SK-N-SH (cell line): ENCODE results near the gene IRAK3. TPM values are rescaled to one million over a fixed set of nuclear protein-coding genes. Genes with fewer than 3 reads are reported as not detected.

Experiments
- CTCF ChIA-PET: fragments of 300-600, 350-600 bp; formaldehyde crosslinking; extraction: SDS; loops from one replicate; lab custom pipeline; 2021; lab: Yijun Ruan, JAX
- POLR2A ChIA-PET: fragments of 350-600 bp; sonication (Branson Sonifier 250); formaldehyde crosslinking; extraction: SDS; loops from one replicate; lab custom pipeline; 2020; ENCODE audit warnings: antibody characterized with exemption, inconsistent platforms; lab: Yijun Ruan, JAX
- DNase-seq: peaks from one replicate; pipeline ENCODE4 v3.0.0; 2012
- H2AFZ ChIP-seq: fragments of 200-600 bp; sonication (generic); 2 replicates; pipeline ENCODE4 v1.8.1; 2016; ENCODE audit warnings: antibody characterized with exemption, mild to moderate bottlenecking, low read depth
- H3F3A ChIP-seq: fragments of 200-600 bp; sonication (generic); replicated peaks from 2 replicates; pipeline ENCODE3; 2016; ENCODE audit warnings: antibody characterized with exemption, mild to moderate bottlenecking; ENCODE audit not compliant: insufficient read depth
- H3K27ac ChIP-seq, 2 experiments: fragments of 200-500 bp in 1 of 2; fragments of 200-600 bp in 1 of 2; sonication (Bioruptor generic) in 1 of 2; sonication (generic), shearing (Covaris generic) in 1 of 2; 2 replicates each; pipeline versions ENCODE4 v1.5.1 to v1.6.1; 2014 to 2016; ENCODE audit warnings: low read depth in 2 of 2, inconsistent platforms in 1 of 2, low read length in 1 of 2, mild to moderate bottlenecking in 1 of 2, mixed read lengths in 1 of 2
- H3K27me3 ChIP-seq: fragments of 200-600 bp; sonication (generic), shearing (Covaris generic); 2 replicates; pipeline ENCODE4 v1.6.1; 2016; ENCODE audit warnings: mixed run types; ENCODE audit not compliant: insufficient read depth
- H3K36me3 ChIP-seq, 2 experiments: fragments of 200-500 bp in 1 of 2; fragments of 200-600 bp in 1 of 2; sonication (Bioruptor generic) in 1 of 2; sonication (generic) in 1 of 2; replicated peaks in 1 of 2; 2 replicates each; pipeline versions ENCODE3 to v1.5.1; 2014 to 2016; ENCODE audit warnings: low read length in 1 of 2, mild to moderate bottlenecking in 1 of 2; ENCODE audit not compliant: insufficient read depth in 2 of 2, control insufficient read depth in 1 of 2
- H3K4me1 ChIP-seq, 2 experiments: fragments of 200-500 bp in 1 of 2; fragments of 200-600 bp in 1 of 2; sonication (Bioruptor generic) in 1 of 2; sonication (generic), shearing (Covaris generic) in 1 of 2; 2 replicates each; pipeline versions ENCODE4 v1.5.1 to v1.6.1; 2014 to 2016; ENCODE audit warnings: low read depth in 1 of 2, low read length in 1 of 2, mixed run types in 1 of 2; ENCODE audit not compliant: insufficient read depth in 2 of 2, control insufficient read depth in 1 of 2
- H3K4me2 ChIP-seq: fragments of 200-600 bp; sonication (generic), shearing (Covaris generic); 2 replicates; pipeline ENCODE4 v1.6.1; 2017; ENCODE audit warnings: mixed run types
- H3K4me3 ChIP-seq, 2 experiments: fragments of 200-500 bp in 1 of 2; fragments of 200-600 bp in 1 of 2; sonication (Bioruptor generic) in 1 of 2; sonication (generic), shearing (Covaris generic) in 1 of 2; 2 replicates each; pipeline versions ENCODE4 v1.5.1 to v1.8.1; 2014 to 2016; ENCODE audit warnings: low read depth in 2 of 2, inconsistent platforms in 1 of 2, low read length in 1 of 2, mild to moderate bottlenecking in 1 of 2, mixed read lengths in 1 of 2, moderate library complexity in 1 of 2
- H3K79me2 ChIP-seq: fragments of 200-600 bp; sonication (generic); 2 replicates; pipeline ENCODE4 v1.8.1; 2017; ENCODE audit warnings: mild to moderate bottlenecking; ENCODE audit not compliant: insufficient read depth
- H3K9ac ChIP-seq: fragments of 200-600 bp; sonication (generic); 2 replicates; pipeline ENCODE4 v1.6.1; 2017; ENCODE audit warnings: mixed run types
- H3K9me2 ChIP-seq: fragments of 200-600 bp; sonication (generic); 2 replicates; pipeline ENCODE4 v1.6.1; 2017; ENCODE audit warnings: mixed run types
- H3K9me3 ChIP-seq: fragments of 200-600 bp; sonication (generic); 2 replicates; pipeline ENCODE4 v1.6.1; 2017; ENCODE audit warnings: mixed run types, mild to moderate bottlenecking, moderate library complexity
- H4K20me1 ChIP-seq: fragments of 200-600 bp; sonication (generic); 2 replicates; pipeline ENCODE4 v1.6.1; 2017; ENCODE audit warnings: mild to moderate bottlenecking, mixed run types; ENCODE audit not compliant: insufficient read depth
- ELF1 ChIP-seq: IDR thresholded peaks from 2 replicates; pipeline ENCODE4 v1.4.0; 2012
- EP300 ChIP-seq, 2 experiments: IDR thresholded peaks; 2 replicates each; pipeline versions ENCODE4 v1.4.0 to v1.6.1; 2012; ENCODE audit warnings: borderline replicate concordance in 1 of 2, low read depth in 1 of 2, low read length in 1 of 2
- EZH2phosphoT487 ChIP-seq: fragments of 200-600 bp; sonication (generic); IDR thresholded peaks from 2 replicates; pipeline ENCODE4 v1.6.1; 2017; ENCODE audit warnings: low read depth, mixed run types, mild to moderate bottlenecking, antibody characterized with exemption, moderate library complexity, borderline replicate concordance
- FOSL2 ChIP-seq: IDR thresholded peaks from 2 replicates; pipeline ENCODE4 v1.4.0; 2012; ENCODE audit warnings: low read depth, mild to moderate bottlenecking, moderate library complexity, borderline replicate concordance
- FOXM1 ChIP-seq: IDR thresholded peaks from 2 replicates; pipeline ENCODE4 v1.4.0; 2012; ENCODE audit warnings: low read depth, mild to moderate bottlenecking
- GABPA ChIP-seq: IDR thresholded peaks from 2 replicates; pipeline ENCODE4 v1.4.0; 2012; ENCODE audit warnings: low read depth, mild to moderate bottlenecking
- GATA2 ChIP-seq: sonication (generic); formaldehyde crosslinking; IDR thresholded peaks from 2 replicates; pipeline ENCODE4 v1.5.0; 2020; ENCODE audit warnings: mild to moderate bottlenecking, missing genetic modification reagents
- JUND ChIP-seq: IDR thresholded peaks from 2 replicates; pipeline ENCODE4 v1.4.0; 2012
- MEF2A ChIP-seq: IDR thresholded peaks from 2 replicates; pipeline ENCODE4 v1.4.0; 2012; ENCODE audit warnings: low read depth, borderline replicate concordance
- MXI1 ChIP-seq: IDR thresholded peaks from 2 replicates; pipeline ENCODE4 v1.6.1; 2012; ENCODE audit warnings: mild to moderate bottlenecking, low read depth, low read length, improper control_type of control experiment
- NFIC ChIP-seq: IDR thresholded peaks from 2 replicates; pipeline ENCODE4 v1.4.0; 2012; ENCODE audit warnings: borderline replicate concordance
- RAD21 ChIP-seq: IDR thresholded peaks from 2 replicates; pipeline ENCODE4 v1.6.1; 2012; ENCODE audit warnings: mild to moderate bottlenecking, low read length
- RXRA ChIP-seq: IDR thresholded peaks from 2 replicates; pipeline ENCODE4 v1.4.0; 2012; ENCODE audit warnings: low read depth, mild to moderate bottlenecking, borderline replicate concordance
- SIN3A ChIP-seq: IDR thresholded peaks from 2 replicates; pipeline ENCODE4 v1.6.1; 2012; ENCODE audit warnings: low read depth, mild to moderate bottlenecking, low read length, moderate library complexity, borderline replicate concordance
- TAF1 ChIP-seq: IDR thresholded peaks from 2 replicates; pipeline ENCODE4 v1.6.1; 2012; ENCODE audit warnings: low read depth, mild to moderate bottlenecking, low read length, moderate library complexity, borderline replicate concordance
- TCF12 ChIP-seq: IDR thresholded peaks from 2 replicates; pipeline ENCODE4 v1.4.0; 2012
- TEAD4 ChIP-seq: IDR thresholded peaks from 2 replicates; pipeline ENCODE4 v1.4.0; 2012; ENCODE audit warnings: mild to moderate bottlenecking, borderline replicate concordance; ENCODE audit not compliant: insufficient read depth
- USF1 ChIP-seq: IDR thresholded peaks from 2 replicates; pipeline ENCODE4 v1.4.0; 2012; ENCODE audit warnings: low read depth, borderline replicate concordance
- YY1 ChIP-seq: IDR thresholded peaks from 2 replicates; pipeline ENCODE4 v1.4.0; 2012; ENCODE audit warnings: low read depth, mild to moderate bottlenecking
- WGBS: methylation state at CpG from one replicate; pipeline ENCODE4 v1.1.6; 2017; ENCODE audit warnings: low lambda C conversion rate; 5-methylcytosine and 5-hydroxymethylcytosine counted together
- polyA plus RNA-seq, 3 experiments: library from polyadenylated mRNA; depleted of rRNA; stranded (reverse); fragments of >200 nt; gene quantifications; 2 replicates each; pipeline ENCODE4 v1.2.3, GENCODE V29; 2012
- TF ChIP-seq, protein P1 (sequence below): IDR thresholded peaks from 2 replicates; pipeline ENCODE4 v1.4.0; 2012; ENCODE audit warnings: low read depth
- TF ChIP-seq, protein P2 (sequence below): IDR thresholded peaks from 2 replicates; pipeline ENCODE4 v1.4.0; 2012; ENCODE audit warnings: low read depth, borderline replicate concordance

The IRAK3 gene
- polyA plus RNA-seq, 1 of the 3 experiments (the other 2 are of a cell fraction) = not detected

GRCh38 chr12:66280561-66280960 lies 91.5 kb downstream of the IRAK3 start (continued):
- TF ChIP-seq, protein P1, sequence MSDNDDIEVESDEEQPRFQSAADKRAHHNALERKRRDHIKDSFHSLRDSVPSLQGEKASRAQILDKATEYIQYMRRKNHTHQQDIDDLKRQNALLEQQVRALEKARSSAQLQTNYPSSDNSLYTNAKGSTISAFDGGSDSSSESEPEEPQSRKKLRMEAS = no peak
- no peak for TF ChIP-seq USF1
- TF ChIP-seq TCF12 = no peak
- TF ChIP-seq FOSL2 = no peak
- TF ChIP-seq FOXM1 = no peak

DNA sequence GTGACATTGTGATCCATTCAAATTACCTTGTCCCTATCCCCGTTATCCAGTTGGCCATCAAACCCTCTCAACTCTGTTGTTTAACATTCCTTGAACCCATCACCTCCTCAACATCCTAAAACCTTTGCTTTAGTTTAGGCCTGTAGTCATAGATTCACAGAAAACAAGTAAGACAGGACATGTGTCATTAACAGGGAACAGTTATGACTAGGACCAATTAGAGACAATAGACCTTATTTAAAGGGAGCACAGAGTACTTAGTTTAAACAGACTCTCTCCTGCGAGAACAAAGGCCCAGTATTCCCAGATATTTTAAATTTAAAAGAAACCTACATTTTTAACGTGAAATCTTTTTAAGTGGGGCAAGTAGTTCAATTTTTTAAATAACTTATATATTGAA lies 93.2 kb downstream of the IRAK3 start:
- H3K4me1 ChIP-seq = no peaks in the 10 kb centered on the region
- no peaks in the 10 kb centered on the region for H3K79me2 ChIP-seq
- no peaks in the 10 kb centered on the region for H3K9me2 ChIP-seq
- TF ChIP-seq NFIC = no peak
- TF ChIP-seq GATA2 (CRISPR knock-in tag) = no peak
- TF ChIP-seq MEF2A = no peak
- TF ChIP-seq JUND = no peak
- TF ChIP-seq GABPA = no peak
- TF ChIP-seq TEAD4 = no peak
- no peak for TF ChIP-seq EP300 (IDR thresholded peaks at IDR 0.05; ENCODE audit: borderline replicate concordance in 1 of 2, low read depth in 1 of 2, low read length in 1 of 2)
- TF ChIP-seq, protein P2, sequence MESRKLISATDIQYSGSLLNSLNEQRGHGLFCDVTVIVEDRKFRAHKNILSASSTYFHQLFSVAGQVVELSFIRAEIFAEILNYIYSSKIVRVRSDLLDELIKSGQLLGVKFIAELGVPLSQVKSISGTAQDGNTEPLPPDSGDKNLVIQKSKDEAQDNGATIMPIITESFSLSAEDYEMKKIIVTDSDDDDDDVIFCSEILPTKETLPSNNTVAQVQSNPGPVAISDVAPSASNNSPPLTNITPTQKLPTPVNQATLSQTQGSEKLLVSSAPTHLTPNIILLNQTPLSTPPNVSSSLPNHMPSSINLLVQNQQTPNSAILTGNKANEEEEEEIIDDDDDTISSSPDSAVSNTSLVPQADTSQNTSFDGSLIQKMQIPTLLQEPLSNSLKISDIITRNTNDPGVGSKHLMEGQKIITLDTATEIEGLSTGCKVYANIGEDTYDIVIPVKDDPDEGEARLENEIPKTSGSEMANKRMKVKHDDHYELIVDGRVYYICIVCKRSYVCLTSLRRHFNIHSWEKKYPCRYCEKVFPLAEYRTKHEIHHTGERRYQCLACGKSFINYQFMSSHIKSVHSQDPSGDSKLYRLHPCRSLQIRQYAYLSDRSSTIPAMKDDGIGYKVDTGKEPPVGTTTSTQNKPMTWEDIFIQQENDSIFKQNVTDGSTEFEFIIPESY = no peak
- no peak for TF ChIP-seq RXRA
- TF ChIP-seq YY1 = no peak
- TF ChIP-seq TAF1 = no peak
- TF ChIP-seq EZH2phosphoT487 = no peak
- TF ChIP-seq ELF1 = no peak
- TF ChIP-seq, protein P1 = no peak
- TF ChIP-seq FOSL2 = no peak
- TF ChIP-seq TCF12 = no peak
- TF ChIP-seq RAD21 = no peak
- TF ChIP-seq SIN3A = no peak
- no peak for TF ChIP-seq MXI1
- TF ChIP-seq, all 33 proteins: peak for 0
- H3K9ac ChIP-seq = no peak overlapping the region
- H4K20me1 ChIP-seq = no peaks in the 10 kb centered on the region
- peaks cover 6% of the 10 kb centered on the region; the same call in 1 of the 2 replicates for H3K27me3 ChIP-seq
- H3K4me2 ChIP-seq = no peak overlapping the region
- H2AFZ ChIP-seq = no peak overlapping the region
- DNase-seq = no peak
- POLR2A ChIA-PET = no interaction called here
- no peaks in the 10 kb centered on the region for H3F3A ChIP-seq
- WGBS = 4% methylated on average over 3 of the region's 3 CpGs
- no peaks in the 10 kb centered on the region for H3K9me3 ChIP-seq
- CTCF ChIA-PET = interaction anchor here (1.1 to 5.1 kb wide), 3 partner anchors 12 to 127 kb away, joined by 3 to 36 read pairs (median 7); no protein-coding TSS in a partner anchor
- H3K36me3 ChIP-seq = no peaks in the 10 kb centered on the region
- no peak overlapping the region for H3K27ac ChIP-seq
- no peak overlapping the region for H3K4me3 ChIP-seq
